Motor neuron (in vitro differentiated cells): ENCODE results near the gene SPATA6L. TPM values are rescaled to one million over a fixed set of nuclear protein-coding genes. Genes with fewer than 3 reads are reported as not detected.
"Not testable (repeated sequence)": the region's sequence is repeated elsewhere in the genome, so short reads cannot be mapped to it uniquely, and the experiment has no call there.

ENCODE experiments used
- ATAC-seq, 8 experiments: fragments of 200-7000 bp; cut with Tn5 transposase; replicated peaks in 6 of 8; 2 replicates each; pipeline ENCODE4 v1.8.0; 2021; ENCODE audit warnings: mild to moderate bottlenecking in 8 of 8, moderate library complexity in 8 of 8
- H3K27ac ChIP-seq, 2 donors: fragments of 250-450 bp; sonication (Bioruptor Pico); 2 replicates each; pipeline ENCODE4 v1.9.0; 2021; ENCODE audit warnings: antibody characterized with exemption in 2 of 2, mild to moderate bottlenecking in 2 of 2, moderate library complexity in 1 of 2
- H3K4me1 ChIP-seq, 2 donors: fragments of 250-450 bp; sonication (Bioruptor Pico); replicated peaks in 1 of 2; 2 replicates each; pipeline ENCODE4 v1.6.1; 2021; ENCODE audit warnings: antibody characterized with exemption in 2 of 2, mild to moderate bottlenecking in 2 of 2, moderate library complexity in 1 of 2
- H3K4me3 ChIP-seq, 5 donors: fragments of 250-450 bp; sonication (Bioruptor Pico); 2 replicates each; pipeline ENCODE4 v1.9.0; 2021; ENCODE audit warnings: antibody characterized with exemption in 5 of 5, mild to moderate bottlenecking in 5 of 5, moderate library complexity in 4 of 5
- WGBS, 10 experiments: fragments of 450-650 bp; shearing (Covaris generic); methylation state at CpG; one replicate each; pipeline ENCODE4 v1.0.0; 2022; 5-methylcytosine and 5-hydroxymethylcytosine counted together
- in situ Hi-C, 9 experiments: fragments of 400-800 bp; cut with MboI; loops; one replicate each; pipeline ENCODE4 v1.15.0; 2021; ENCODE audit warnings: low sequenced_read_pairs in 9 of 9, low pct_unique_long_range_greater_than_20kb in 2 of 9; ENCODE audit not compliant: unreplicated experiment in 9 of 9
- total RNA-seq, 8 experiments: library from RNA; unstranded; fragments of 300-600 nt; gene quantifications; 2 replicates each; pipeline versions ENCODE4 v1.2.3 to v1.2.4, GENCODE V29; 2022

Gene SPATA6L
- total RNA-seq, 8 experiments from 2014 or later, result 0.63 to 10.4 (median 2.1) TPM

- no peak overlapping the region for H3K4me3 ChIP-seq
- ATAC-seq, result no peak
- in situ Hi-C loops, result no loop called here
- H3K4me1 ChIP-seq, result peaks cover 8 to 14% of the 10 kb centered on the region in 2 donors
- 0 to 69% (median 43%) methylated on average over 1 to 3 of the region's 3 CpGs; no CpG with 5 or more reads in 1 of the 10 experiments for WGBS, 10 experiments
- no peak overlapping the region for H3K27ac ChIP-seq
Measured at GRCh38 chr9:4617752-4618151, 48.5 kb downstream of the SPATA6L start.

GRCh38 chr9:4615778-4616177 lies 50.5 kb downstream of the SPATA6L start:
- H3K4me3 ChIP-seq, result no peak overlapping the region
- no peak for ATAC-seq
- H3K4me1 ChIP-seq, result peaks cover 5 to 10% of the 10 kb centered on the region in 2 donors
- in situ Hi-C loops, result no loop called here
- no peak overlapping the region for H3K27ac ChIP-seq
- 0 to 100% (median 83%) methylated on average over 1 to 5 of the region's 5 CpGs; no CpG with 5 or more reads in 1 of the 10 experiments for WGBS, 10 experiments

GRCh38 chr9:4615251-4615650 lies 51.0 kb downstream of the SPATA6L start:
- in situ Hi-C loops, result no loop called here
- WGBS, 10 experiments, result 0 to 96% (median 40%) methylated on average over 1 to 4 of the region's 4 CpGs; no CpG with 5 or more reads in 3 of the 10 experiments
- ATAC-seq, result peak in 3 of 8 experiments; percentile 36 to 92 (median 82)
- no peak overlapping the region for H3K4me3 ChIP-seq
- no peak overlapping the region for H3K27ac ChIP-seq
- peaks cover 5 to 8% of the 10 kb centered on the region in 2 donors for H3K4me1 ChIP-seq

GRCh38 chr9:4614627-4615026 lies 51.7 kb downstream of the SPATA6L start:
- peaks cover 5 to 8% of the 10 kb centered on the region in 2 donors for H3K4me1 ChIP-seq
- in situ Hi-C loops, result no loop called here
- 90 to 100% (median 100%) methylated on average over 1 of the region's 1 CpG; no CpG with 5 or more reads in 7 of the 10 experiments for WGBS, 10 experiments
- no peak overlapping the region for H3K4me3 ChIP-seq
- H3K27ac ChIP-seq, result no peak overlapping the region
- ATAC-seq, result no peak

GRCh38 chr9:4606033-4606432 lies 60.2 kb downstream of the SPATA6L start:
- Histone ChIP-seq H3K4me3 (peak overlapping the region in 2 of 5 donors; percentile 21 to 27), H3K27ac (peak overlapping the region in 1 of 2 donors; percentile 45)
- WGBS, 10 experiments, result 70% methylated on average over 2 of the region's 15 CpGs; no CpG with 5 or more reads in 9 of the 10 experiments
- H3K4me1 ChIP-seq, ATAC-seq, in situ Hi-C loops: not testable (repeated sequence)

- H3K27ac ChIP-seq, result no peak overlapping the region
- in situ Hi-C loops, result no loop called here
Measured at GRCh38 chr9:4604678-4605095, 61.6 kb downstream of the SPATA6L start.

GRCh38 chr9:4603830-4604229 lies 62.5 kb downstream of the SPATA6L start:
- no peak for ATAC-seq
- WGBS, 10 experiments, result 14 to 100% (median 95%) methylated on average over 2 to 5 of the region's 5 CpGs; no CpG with 5 or more reads in 1 of the 10 experiments
- no peaks in the 10 kb centered on the region for H3K4me1 ChIP-seq
- no peak overlapping the region for H3K27ac ChIP-seq
- no peak overlapping the region for H3K4me3 ChIP-seq
- in situ Hi-C loops, result no loop called here

More at GRCh38 chr9:4604678-4605095, 61.6 kb downstream of the SPATA6L start:
- no peak overlapping the region for H3K4me3 ChIP-seq
- H3K4me1 ChIP-seq, result no peaks in the 10 kb centered on the region
- ATAC-seq, result peak; percentile 51 to 96 (median 68)

- Histone ChIP-seq H3K4me3 (no peak overlapping the region), H3K4me1 (no peaks in the 10 kb centered on the region), H3K27ac (no peak overlapping the region)
- in situ Hi-C loops, result no loop called here
- ATAC-seq, result no peak
- 22 to 100% (median 100%) methylated on average over 1 of the region's 1 CpG; no CpG with 5 or more reads in 4 of the 10 experiments for WGBS, 10 experiments
Measured at GRCh38 chr9:4600368-4600767, 65.9 kb downstream of the SPATA6L start.

GRCh38 chr9:4596165-4596922 lies 69.9 kb downstream of the SPATA6L start:
- WGBS, 10 experiments, result 39 to 100% (median 86%) methylated on average over 1 to 7 of the region's 11 CpGs; no CpG with 5 or more reads in 1 of the 10 experiments
- H3K27ac ChIP-seq, result no peak overlapping the region
- no peaks in the 10 kb centered on the region for H3K4me1 ChIP-seq
- ATAC-seq, result no peak
- no peak overlapping the region for H3K4me3 ChIP-seq
- in situ Hi-C loops, result loop anchor here in 1 of 9 experiments (25.0 kb wide), 1 partner anchor 209 kb away; no protein-coding TSS in a partner anchor

GRCh38 chr9:4594994-4595393 lies 71.3 kb downstream of the SPATA6L start:
- 25 to 92% (median 82%) methylated on average over 1 to 2 of the region's 2 CpGs; no CpG with 5 or more reads in 2 of the 10 experiments for WGBS, 10 experiments
- ATAC-seq, result no peak
- Histone ChIP-seq H3K4me3 (no peak overlapping the region), H3K27ac (no peak overlapping the region), H3K4me1 (peaks cover 8 to 9% of the 10 kb centered on the region in 2 donors)
- in situ Hi-C loops, result loop anchor here in 1 of 9 experiments (25.0 kb wide), 1 partner anchor 208 kb away; no protein-coding TSS in a partner anchor

- 51 to 100% (median 85%) methylated on average over 1 to 4 of the region's 4 CpGs; no CpG with 5 or more reads in 3 of the 10 experiments for WGBS, 10 experiments
- in situ Hi-C loops, result loop anchor here in 1 of 9 experiments (25.0 kb wide), 1 partner anchor 207 kb away; no protein-coding TSS in a partner anchor
- H3K4me3 ChIP-seq, result no peak overlapping the region
- no peak overlapping the region for H3K27ac ChIP-seq
- ATAC-seq, result no peak
- H3K4me1 ChIP-seq, result peaks cover 8 to 9% of the 10 kb centered on the region in 2 donors
Measured at GRCh38 chr9:4594545-4594944, 71.7 kb downstream of the SPATA6L start.

- H3K4me3 ChIP-seq, result no peak overlapping the region
- in situ Hi-C loops, result loop anchor here in 1 of 9 experiments (25.0 kb wide), 1 partner anchor 206 kb away; no protein-coding TSS in a partner anchor
- WGBS, 10 experiments, result 50 to 88% (median 73%) methylated on average over 1 of the region's 1 CpG; no CpG with 5 or more reads in 4 of the 10 experiments
- no peak for ATAC-seq
- no peak overlapping the region for H3K27ac ChIP-seq
- H3K4me1 ChIP-seq, result peaks cover 8 to 9% of the 10 kb centered on the region in 2 donors
Measured at GRCh38 chr9:4592886-4593285, 73.4 kb downstream of the SPATA6L start.

- Histone ChIP-seq H3K4me3 (no peak overlapping the region), H3K4me1 (peaks cover 8 to 9% of the 10 kb centered on the region in 2 donors), H3K27ac (no peak overlapping the region)
- no peak for ATAC-seq
- 0 to 90% (median 68%) methylated on average over 1 to 3 of the region's 3 CpGs; no CpG with 5 or more reads in 2 of the 10 experiments for WGBS, 10 experiments
- in situ Hi-C loops, result loop anchor here in 1 of 9 experiments (25.0 kb wide), 1 partner anchor 205 kb away; no protein-coding TSS in a partner anchor
Measured at GRCh38 chr9:4592295-4592694, 74.0 kb downstream of the SPATA6L start.
